CD8-positive, alpha-beta memory T cell (primary cell): Measurements from ENCODE around the gene RNU7-1. TPM values are rescaled to one million over a fixed set of nuclear protein-coding genes. Genes with fewer than 3 reads are reported as not detected.

ENCODE experiments used
- CTCF ChIA-PET: fragments of 350-600 bp; sonication (Branson Sonifier 250); formaldehyde crosslinking; loops from one replicate; lab custom pipeline; 2021; ENCODE audit warnings: antibody characterized with exemption; lab: Charles Lee
- POLR2A ChIA-PET: fragments of 350-600 bp; sonication (Branson Sonifier 250); formaldehyde crosslinking; loops from one replicate; lab custom pipeline; 2021; ENCODE audit warnings: antibody characterized with exemption; lab: Charles Lee
- DNase-seq, 5 donors: peaks; one replicate each; pipeline versions ENCODE4 v3.0.0 to v3.0.0-alpha.2; 2020 to 2022; ENCODE audit warnings: mixed read lengths in 1 of 5
- H3K27ac ChIP-seq: one replicate; pipeline ENCODE4 v1.7.0; 2013; ENCODE audit warnings: low read depth, mild to moderate bottlenecking, low read length, moderate library complexity
- H3K27me3 ChIP-seq: 2 replicates; pipeline ENCODE4 v1.7.0; 2013; ENCODE audit warnings: low read length, mild to moderate bottlenecking; ENCODE audit not compliant: insufficient read depth, poor library complexity, severe bottlenecking
- H3K36me3 ChIP-seq: 2 replicates; pipeline ENCODE4 v1.7.0; 2013; ENCODE audit warnings: mild to moderate bottlenecking, low read length, moderate library complexity; ENCODE audit not compliant: insufficient read depth
- H3K4me1 ChIP-seq: 2 replicates; pipeline ENCODE4 v1.7.0; 2013; ENCODE audit warnings: mild to moderate bottlenecking, low read length, moderate library complexity; ENCODE audit not compliant: insufficient read depth
- H3K4me3 ChIP-seq: 2 replicates; pipeline ENCODE4 v1.7.0; 2013; ENCODE audit warnings: mild to moderate bottlenecking, low read length
- H3K9me3 ChIP-seq: 2 replicates; pipeline ENCODE4 v1.7.0; 2013; ENCODE audit warnings: mild to moderate bottlenecking, low read length
- H3K27ac Mint-ChIP-seq, 8 donors: one replicate each; pipeline ENCODE4 v1.8.0; 2020 to 2021; ENCODE audit warnings: mixed read lengths in 8 of 8, mild to moderate bottlenecking in 6 of 8, inconsistent platforms in 3 of 8, moderate library complexity in 3 of 8
- H3K27me3 Mint-ChIP-seq, 2 donors: one replicate each; pipeline ENCODE4 v1.8.0; 2020 to 2021; ENCODE audit warnings: mixed read lengths in 2 of 2, mild to moderate bottlenecking in 1 of 2, moderate library complexity in 1 of 2
- H3K36me3 Mint-ChIP-seq, 3 donors: one replicate each; pipeline ENCODE4 v1.8.0; 2020 to 2021; ENCODE audit warnings: mixed read lengths in 3 of 3, inconsistent platforms in 1 of 3, mild to moderate bottlenecking in 1 of 3
- H3K4me1 Mint-ChIP-seq, 3 donors: one replicate each; pipeline ENCODE4 v1.8.0; 2020 to 2021; ENCODE audit warnings: mixed read lengths in 3 of 3, inconsistent platforms in 1 of 3, mild to moderate bottlenecking in 1 of 3
- H3K4me3 Mint-ChIP-seq, 7 donors: one replicate each; pipeline ENCODE4 v1.8.0; 2020 to 2021; ENCODE audit warnings: mixed read lengths in 7 of 7, mild to moderate bottlenecking in 6 of 7, moderate library complexity in 4 of 7, inconsistent platforms in 2 of 7
- H3K9me3 Mint-ChIP-seq, 5 donors: one replicate each; pipeline ENCODE4 v1.8.0; 2020 to 2022; ENCODE audit warnings: mixed read lengths in 5 of 5, mild to moderate bottlenecking in 3 of 5, moderate library complexity in 2 of 5, inconsistent platforms in 1 of 5
- polyA plus RNA-seq: library from polyadenylated mRNA; unstranded; fragments of 300-500 nt; fragmentation: Illumina TruSeq; gene quantifications from one replicate; pipeline ENCODE4 v1.2.3, GENCODE V29; 2021
- total RNA-seq, 2 experiments: library from RNA; stranded (reverse); gene quantifications; one replicate each; pipeline ENCODE4 v1.2.3, GENCODE V29; 2021

The RNU7-1 gene
- total and polyA plus RNA-seq, 3 experiments from 2014 or later: not detected

- Mint-ChIP-seq H3K27me3 (peaks cover 0 to 5% of the 10 kb centered on the region in 2 donors), H3K27ac (peak overlapping the region; percentile 94 to 100 (median 98)), H3K4me1 (peaks cover 72 to 82% (median 79%) of the 10 kb centered on the region in 3 donors), H3K4me3 (peak overlapping the region; percentile 87 to 98 (median 93)), H3K36me3 (peaks cover 0 to 22% (median 0%) of the 10 kb centered on the region in 3 donors), H3K9me3 (no peaks in the 10 kb centered on the region)
- ChIA-PET CTCF (interaction anchor here (0.9 to 22.6 kb wide), 9 partner anchors 9 to 163 kb away, joined by 3 to 815 read pairs (median 21); partner anchors contain the start of genes ATN1, EMG1, PHB2 and SPSB2), POLR2A (interaction anchor here (0.6 to 10.6 kb wide), 9 partner anchors 9 to 224 kb away, joined by 3 to 481 read pairs (median 4); partner anchors contain the start of genes EMG1 and PHB2)
- Histone ChIP-seq H3K27me3 (no peaks in the 10 kb centered on the region), H3K4me3 (peak overlapping the region; percentile 72), H3K9me3 (no peaks in the 10 kb centered on the region), H3K4me1 (peaks cover 73% of the 10 kb centered on the region), H3K36me3 (no peaks in the 10 kb centered on the region), H3K27ac (peak overlapping the region; percentile 53)
- DNase-seq: no peak
Measured at GRCh38 chr12:6946920-6947374, 3.3 kb downstream of the RNU7-1 start.

GRCh38 chr12:6947615-6948014 lies 4.0 kb downstream of the RNU7-1 start:
- Histone ChIP-seq H3K9me3 (no peaks in the 10 kb centered on the region), H3K4me3 (no peak overlapping the region), H3K27me3 (no peaks in the 10 kb centered on the region), H3K27ac (no peak overlapping the region), H3K36me3 (no peaks in the 10 kb centered on the region), H3K4me1 (peaks cover 71% of the 10 kb centered on the region)
- CTCF ChIA-PET: interaction anchor here (1.5 to 22.6 kb wide), 5 partner anchors 10 to 80 kb away, joined by 4 to 815 read pairs (median 61); partner anchors contain the start of genes ATN1, EMG1, PHB2 and TPI1
- no peak for DNase-seq
- Mint-ChIP-seq H3K27ac (peak overlapping the region; percentile 77 to 100 (median 98)), H3K4me1 (peaks cover 69 to 83% (median 79%) of the 10 kb centered on the region in 3 donors), H3K9me3 (no peaks in the 10 kb centered on the region), H3K27me3 (peaks cover 0 to 5% of the 10 kb centered on the region in 2 donors), H3K36me3 (peaks cover 0 to 25% (median 5%) of the 10 kb centered on the region in 3 donors), H3K4me3 (peak overlapping the region; percentile 7 to 98 (median 45))
- POLR2A ChIA-PET: interaction anchor here (0.6 to 10.6 kb wide), 7 partner anchors 13 to 223 kb away, joined by 3 to 481 read pairs (median 4); no protein-coding TSS in a partner anchor

GRCh38 chr12:6948873-6949594 lies 5.4 kb downstream of the RNU7-1 start:
- Mint-ChIP-seq H3K27me3 (no peaks in the 10 kb centered on the region), H3K36me3 (peaks cover 0 to 34% (median 5%) of the 10 kb centered on the region in 3 donors), H3K27ac (peak overlapping the region; percentile 90 to 100 (median 98)), H3K4me3 (peak overlapping the region; percentile 45 to 98 (median 78)), H3K4me1 (peaks cover 70 to 87% (median 80%) of the 10 kb centered on the region in 3 donors), H3K9me3 (peaks cover 0 to 3% (median 0%) of the 10 kb centered on the region in 5 donors)
- peaks cover 69% of the 10 kb centered on the region for H3K4me1 ChIP-seq
- POLR2A ChIA-PET: interaction anchor here (0.9 to 10.6 kb wide), 2 partner anchors 9 to 11 kb away, joined by 3 to 481 read pairs; no protein-coding TSS in a partner anchor
- DNase-seq: peak in 2 of 5 donors; percentile 37 to 68
- H3K36me3 ChIP-seq: no peaks in the 10 kb centered on the region
- H3K27ac ChIP-seq: peak overlapping the region; percentile 40
- CTCF ChIA-PET: interaction anchor here (0.6 to 22.6 kb wide), 10 partner anchors 9 to 410 kb away, joined by 3 to 815 read pairs (median 6); partner anchors contain the start of genes ATN1, EMG1, LPCAT3 and PHB2
- peak overlapping the region; percentile 56 for H3K4me3 ChIP-seq
- no peaks in the 10 kb centered on the region for H3K9me3 ChIP-seq
- H3K27me3 ChIP-seq: no peaks in the 10 kb centered on the region

- peaks cover 9% of the 10 kb centered on the region for H3K36me3 ChIP-seq
- Mint-ChIP-seq H3K4me1 (peaks cover 74 to 89% (median 81%) of the 10 kb centered on the region in 3 donors), H3K27ac (peak overlapping the region; percentile 94 to 100 (median 97)), H3K36me3 (peaks cover 0 to 38% (median 5%) of the 10 kb centered on the region in 3 donors), H3K9me3 (peaks cover 0 to 3% (median 0%) of the 10 kb centered on the region in 5 donors), H3K4me3 (peak overlapping the region; percentile 95 to 99 (median 99)), H3K27me3 (no peaks in the 10 kb centered on the region)
- ChIA-PET CTCF (interaction anchor here (0.7 to 22.6 kb wide), 6 partner anchors 10 to 163 kb away, joined by 3 to 815 read pairs (median 6); no protein-coding TSS in a partner anchor), POLR2A (interaction anchor here (0.6 to 10.6 kb wide), 5 partner anchors 10 to 19 kb away, joined by 3 to 481 read pairs (median 6); no protein-coding TSS in a partner anchor)
- H3K4me3 ChIP-seq: peak overlapping the region; percentile 88
- peak in 1 of 5 donors; percentile 56 for DNase-seq
- H3K9me3 ChIP-seq: no peaks in the 10 kb centered on the region
- H3K4me1 ChIP-seq: peaks cover 76% of the 10 kb centered on the region
- H3K27ac ChIP-seq: peak overlapping the region; percentile 71
- no peaks in the 10 kb centered on the region for H3K27me3 ChIP-seq
Measured at GRCh38 chr12:6950401-6950801, 6.8 kb downstream of the RNU7-1 start.

- ChIA-PET CTCF (interaction anchor here (1.2 to 22.6 kb wide), 8 partner anchors 9 to 157 kb away, joined by 4 to 815 read pairs (median 4); no protein-coding TSS in a partner anchor), POLR2A (interaction anchor here (1.4 to 10.6 kb wide), 3 partner anchors 9 to 15 kb away, joined by 4 to 481 read pairs (median 6); no protein-coding TSS in a partner anchor)
- no peaks in the 10 kb centered on the region for H3K9me3 ChIP-seq
- peak within 1 kb of the TSS; percentile 95 to 99 (median 99) for H3K4me3 Mint-ChIP-seq
- H3K27me3 ChIP-seq: no peaks in the 10 kb centered on the region
- H3K27me3 Mint-ChIP-seq: no peaks in the 10 kb centered on the region
- H3K4me3 ChIP-seq: peak within 1 kb of the TSS; percentile 88
- peaks cover 74 to 89% (median 81%) of the 10 kb centered on the region in 3 donors for H3K4me1 Mint-ChIP-seq
- peaks cover 76% of the 10 kb centered on the region for H3K4me1 ChIP-seq
- H3K27ac ChIP-seq: peak within 1 kb of the TSS; percentile 71
- peaks cover 0 to 43% (median 5%) of the 10 kb centered on the region in 3 donors for H3K36me3 Mint-ChIP-seq
- peaks cover 9% of the 10 kb centered on the region for H3K36me3 ChIP-seq
- DNase-seq: peak in 4 of 5 donors; percentile 37 to 77 (median 62)
- peak within 1 kb of the TSS; percentile 94 to 100 (median 98) for H3K27ac Mint-ChIP-seq
- H3K9me3 Mint-ChIP-seq: peaks cover 0 to 3% (median 0%) of the 10 kb centered on the region in 5 donors
Measured at GRCh38 chr12:6950811-6951540, 7.4 kb downstream of the RNU7-1 start, which contains the start of gene PTPN6. PTPN6 (plus strand) TSS chr12:6951356; CDS start chr12:6951513, 157 bp downstream.

GRCh38 chr12:6951551-6952120 lies 8.0 kb downstream of the RNU7-1 start:
- Histone ChIP-seq H3K4me1 (peaks cover 76% of the 10 kb centered on the region), H3K36me3 (peaks cover 11% of the 10 kb centered on the region), H3K4me3 (peak overlapping the region; percentile 88), H3K27ac (peak overlapping the region; percentile 71), H3K9me3 (no peaks in the 10 kb centered on the region), H3K27me3 (no peaks in the 10 kb centered on the region)
- CTCF ChIA-PET: interaction anchor here (0.9 to 22.6 kb wide), 10 partner anchors 8 to 157 kb away, joined by 3 to 815 read pairs (median 4); partner anchors contain the start of genes C12orf57 and RNU7-1
- Mint-ChIP-seq H3K9me3 (peaks cover 0 to 3% (median 0%) of the 10 kb centered on the region in 5 donors), H3K36me3 (peaks cover 0 to 49% (median 5%) of the 10 kb centered on the region in 3 donors), H3K4me3 (peak overlapping the region; percentile 95 to 99 (median 99)), H3K27ac (peak overlapping the region; percentile 90 to 99 (median 96)), H3K4me1 (peaks cover 74 to 89% (median 81%) of the 10 kb centered on the region in 3 donors), H3K27me3 (no peaks in the 10 kb centered on the region)
- peak in 1 of 5 donors; percentile 66 for DNase-seq
- POLR2A ChIA-PET: interaction anchor here (0.9 to 10.6 kb wide), 8 partner anchors 8 to 100 kb away, joined by 3 to 481 read pairs (median 4); partner anchors contain the start of genes C12orf57, CDCA3, RNU7-1 and USP5
